CD4-positive, alpha-beta T cell treated with Interferon gamma for 1 hour (primary cell): Measurements from ENCODE around the gene CEP63.

ENCODE experiments used
- DNase-seq: peaks from one replicate; pipeline ENCODE4 v3.0.0-alpha.2; 2020

Gene CEP63

DNA sequence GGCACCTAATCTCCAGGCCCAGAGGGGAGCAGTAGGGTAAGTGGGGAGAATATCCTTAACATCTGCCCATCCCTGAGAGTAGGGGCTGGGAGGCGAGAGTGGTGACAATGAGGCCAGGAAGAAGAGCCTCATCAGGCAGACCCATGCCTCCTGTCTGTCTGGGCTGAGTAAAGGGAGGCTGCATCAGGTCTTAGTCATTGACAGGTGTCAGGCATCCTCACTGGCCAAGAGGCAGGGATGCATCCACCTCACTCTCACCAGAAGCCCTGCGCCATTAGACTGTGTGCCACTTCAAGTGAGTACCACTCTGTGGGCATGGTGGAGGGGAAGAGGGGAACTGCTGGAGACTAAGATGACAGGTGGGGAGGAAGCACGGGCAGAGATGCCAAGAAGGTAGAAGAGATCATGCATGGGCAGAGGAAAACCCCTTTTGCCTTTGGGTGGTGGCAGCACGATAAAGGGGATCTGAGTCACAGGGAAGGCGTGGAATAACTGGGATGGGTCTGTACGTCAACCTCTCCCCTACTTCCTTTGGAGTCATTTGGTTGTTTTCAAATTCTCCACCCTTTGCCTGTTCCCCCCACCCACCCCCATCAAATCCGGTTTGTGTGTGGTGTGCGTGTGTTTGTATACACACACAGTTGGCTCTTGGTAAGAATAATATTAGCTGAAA is 14.2 kb upstream of the CEP63 start:
- no peak for DNase-seq

DNA sequence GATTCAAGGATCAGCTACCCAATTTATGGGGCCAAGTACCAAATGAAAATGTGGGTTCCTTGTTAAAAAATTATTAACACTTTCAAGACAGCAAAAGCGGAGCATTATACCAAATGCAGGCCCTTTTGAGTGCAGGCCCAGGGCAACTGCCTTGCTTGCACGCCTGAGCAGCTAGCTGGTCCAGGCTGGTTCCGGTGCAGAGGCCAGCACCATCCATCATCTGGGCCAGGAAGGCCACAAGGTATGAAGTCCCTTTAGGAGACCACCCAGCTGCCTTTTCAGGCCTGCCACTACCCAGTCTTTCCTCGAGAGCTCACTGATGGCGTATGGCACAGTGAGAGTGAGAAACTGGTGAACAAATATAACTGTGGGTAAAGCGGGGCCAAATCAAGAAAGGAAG is 13.0 kb upstream of the CEP63 start:
- DNase-seq = no peak

DNA sequence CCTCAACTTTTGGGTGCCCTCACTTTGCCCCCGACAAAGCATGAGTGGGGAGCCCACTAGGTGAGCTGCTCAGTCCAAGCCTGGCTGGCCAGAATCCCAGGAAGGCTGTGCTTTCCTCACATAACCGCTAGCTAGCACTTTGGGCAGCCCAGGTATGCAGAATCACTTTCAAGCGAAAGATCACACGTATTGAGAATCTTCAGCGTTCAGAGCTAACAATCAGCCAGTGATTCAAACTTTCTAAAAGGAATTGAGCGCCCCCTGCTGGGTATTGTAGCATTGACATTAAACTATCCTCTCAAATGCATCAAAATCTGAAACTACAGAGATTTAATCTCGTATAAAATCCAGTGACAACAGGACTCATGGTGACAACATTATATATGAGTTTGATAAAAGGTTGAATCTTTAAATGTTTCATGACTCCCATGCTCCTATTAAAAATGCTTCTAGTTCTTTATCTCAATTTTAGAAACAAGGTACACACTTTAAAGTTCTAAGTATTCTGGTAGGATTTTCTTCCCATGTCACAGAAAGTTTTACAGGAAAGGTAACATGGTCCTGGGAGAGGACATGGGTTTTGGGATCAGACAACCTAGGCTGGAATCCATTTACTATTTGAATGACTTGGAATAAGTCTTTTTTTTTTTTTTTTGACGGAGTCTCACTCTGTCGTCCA is 11.8 kb upstream of the CEP63 start:
- peak; percentile 31 for DNase-seq

DNA sequence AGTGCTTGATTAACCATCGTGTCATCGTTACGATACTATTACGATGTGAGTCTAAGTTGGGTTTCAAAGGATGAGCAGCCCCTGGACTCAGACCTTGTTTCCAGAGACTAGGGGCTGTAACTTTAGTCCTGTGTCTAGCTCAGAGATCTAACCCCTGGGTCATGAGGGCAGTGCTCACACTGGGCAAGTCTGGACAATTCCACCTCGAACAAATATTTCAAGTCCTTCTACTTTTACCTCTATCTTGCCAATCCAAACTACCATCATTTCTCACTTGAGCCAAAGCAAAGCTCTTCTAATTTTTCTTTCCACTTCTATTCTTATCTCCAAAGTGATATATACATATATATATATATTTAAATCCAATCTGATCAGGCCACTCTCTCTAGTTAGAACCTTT is 10.9 kb upstream of the CEP63 start:
- no peak for DNase-seq

DNA sequence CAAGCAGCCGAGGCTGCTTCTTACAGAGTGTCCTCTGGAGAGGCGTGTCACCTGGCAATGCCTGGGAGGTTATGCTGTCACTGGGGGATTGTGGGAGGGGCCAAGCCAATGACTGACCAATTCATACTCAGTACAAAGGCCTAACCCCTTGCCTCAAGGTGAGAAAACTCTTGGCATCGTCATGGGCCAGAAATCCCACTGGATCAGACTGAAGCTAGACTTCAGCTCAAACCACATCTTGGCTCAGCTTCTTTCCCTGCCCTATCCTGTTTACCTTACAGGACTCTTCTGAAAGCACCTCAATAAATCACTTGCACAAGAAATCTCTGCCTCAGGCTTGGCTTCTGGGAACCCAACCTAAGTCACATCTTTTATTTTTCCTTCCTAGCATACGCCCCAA is 9.6 kb upstream of the CEP63 start:
- no peak for DNase-seq

DNA sequence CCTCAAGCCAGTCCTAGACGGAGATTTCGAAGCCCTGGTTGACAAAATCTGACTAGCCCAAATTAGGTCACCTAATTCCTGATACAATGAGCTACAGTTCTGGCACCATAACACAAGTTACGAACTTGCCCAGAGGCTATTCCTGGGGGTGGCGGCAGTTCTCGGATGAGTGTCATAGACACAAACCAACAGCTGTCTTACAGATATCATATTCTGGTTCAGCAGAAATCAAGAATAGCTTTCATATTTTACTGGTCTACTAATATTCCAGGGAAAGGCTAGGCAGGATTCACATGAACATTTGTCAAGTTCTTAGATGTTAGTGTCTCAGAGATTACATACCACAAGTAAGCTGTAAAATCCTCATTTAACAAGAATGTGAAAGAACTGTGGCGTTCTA is 8.9 kb upstream of the CEP63 start:
- DNase-seq = no peak

DNA sequence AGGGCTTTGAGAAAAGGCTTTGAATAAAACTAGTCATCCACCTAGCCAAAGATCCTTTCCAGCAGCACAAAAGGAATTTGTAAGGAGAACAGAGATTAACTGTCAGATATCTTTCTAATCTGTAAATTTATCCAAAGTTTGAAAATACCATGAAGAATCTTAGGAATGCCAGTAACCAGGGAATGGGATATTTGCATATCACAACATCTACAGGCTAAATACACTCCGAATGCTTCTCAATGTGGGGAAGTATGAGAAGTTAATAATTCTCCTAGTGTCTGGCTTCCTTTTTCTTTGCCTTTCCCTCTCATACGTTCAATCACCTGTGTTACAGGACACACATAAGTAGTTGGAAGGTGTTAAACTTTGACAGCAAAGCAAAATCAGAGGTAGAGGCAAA is 7.9 kb upstream of the CEP63 start:
- DNase-seq = no peak

DNA sequence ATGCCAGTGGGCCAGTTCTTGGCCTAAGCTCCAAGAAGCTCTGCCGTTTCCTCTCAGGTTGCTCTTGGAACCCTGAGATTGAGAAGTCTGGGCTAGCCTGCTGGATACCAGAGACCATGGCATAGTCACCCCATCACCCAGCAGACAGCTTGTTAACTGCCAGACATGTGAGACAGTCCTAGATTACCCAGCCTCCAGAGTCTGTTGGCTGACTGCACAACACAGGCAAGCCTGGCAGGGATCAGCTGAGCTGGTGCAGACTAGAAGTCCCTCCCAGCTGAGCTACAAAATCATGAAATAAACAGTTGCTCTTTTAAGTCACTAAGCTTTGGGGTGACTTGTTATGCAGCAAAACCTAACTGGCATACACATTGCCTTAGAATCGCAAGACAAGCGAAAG is 5.3 kb upstream of the CEP63 start:
- DNase-seq = no peak

DNA sequence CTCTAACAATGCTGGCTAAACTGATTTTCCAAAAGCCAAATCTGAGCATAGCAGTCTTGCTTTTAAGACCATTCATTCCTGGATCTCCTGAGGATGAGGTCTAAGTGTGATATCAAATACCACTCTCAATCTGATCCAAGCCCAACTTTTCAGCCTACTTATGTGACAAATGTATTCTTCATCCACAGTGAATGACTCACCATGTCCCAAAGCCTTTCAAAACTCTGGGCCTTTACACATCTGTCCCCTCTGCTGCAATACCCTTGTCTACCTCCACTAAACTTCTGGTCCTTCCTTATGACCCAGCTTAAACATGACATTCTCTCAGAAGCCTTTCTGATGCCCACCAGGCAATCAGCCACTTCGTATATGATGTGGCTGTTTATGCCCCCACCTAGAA is 4.7 kb upstream of the CEP63 start:
- DNase-seq = no peak

DNA sequence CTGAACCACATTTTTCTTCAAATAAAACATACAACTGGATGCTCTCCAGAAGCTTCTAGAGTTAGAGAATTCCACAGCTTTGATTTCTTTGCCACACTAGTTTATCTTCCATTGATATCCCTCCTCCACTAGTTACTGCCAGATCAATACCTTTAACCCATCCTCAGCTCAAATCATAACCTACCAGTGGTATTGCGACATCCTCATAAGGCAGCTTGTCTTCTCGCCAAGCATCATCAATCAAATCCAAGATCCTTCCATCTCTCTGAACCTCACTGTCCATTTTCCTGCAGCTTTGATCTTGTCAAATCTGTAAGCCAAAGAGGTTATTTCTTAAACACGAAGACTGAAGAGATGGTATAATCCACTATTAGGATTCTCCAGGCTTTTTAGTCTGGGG is 3.2 kb upstream of the CEP63 start:
- no peak for DNase-seq

DNA sequence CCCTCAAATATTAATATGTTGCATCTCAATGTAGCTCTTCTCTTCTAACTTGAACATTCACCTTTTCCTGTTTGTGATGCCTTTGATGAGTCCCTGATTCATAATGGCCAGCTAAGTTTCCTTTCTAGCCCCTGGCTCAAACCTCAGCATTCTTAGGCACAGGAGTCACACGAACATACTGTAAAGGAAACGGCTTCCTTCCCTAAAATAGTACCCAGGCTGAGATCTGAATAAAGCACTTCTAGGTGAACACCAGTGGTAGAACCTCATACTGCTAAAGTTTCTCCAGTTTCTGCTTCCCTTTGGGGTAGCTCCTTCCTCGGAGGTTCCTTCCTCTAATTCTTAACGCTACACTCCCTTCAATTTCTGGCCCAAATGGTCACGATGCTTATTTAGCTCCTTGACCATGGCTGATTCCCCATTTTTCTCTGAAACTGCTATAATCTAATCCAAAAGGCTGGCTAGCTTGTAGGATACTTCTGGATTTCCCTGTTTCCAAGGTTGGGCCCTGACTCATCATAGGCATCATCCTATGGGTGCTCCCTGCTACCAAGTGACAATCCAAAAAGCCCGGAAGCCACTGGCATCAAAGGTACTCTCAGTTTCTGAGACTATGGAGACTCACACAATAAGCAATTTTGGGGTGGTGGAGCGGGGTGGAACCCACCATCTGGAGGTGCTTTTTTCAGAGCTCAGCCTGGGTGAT is 2.5 kb upstream of the CEP63 start:
- DNase-seq = no peak

DNA sequence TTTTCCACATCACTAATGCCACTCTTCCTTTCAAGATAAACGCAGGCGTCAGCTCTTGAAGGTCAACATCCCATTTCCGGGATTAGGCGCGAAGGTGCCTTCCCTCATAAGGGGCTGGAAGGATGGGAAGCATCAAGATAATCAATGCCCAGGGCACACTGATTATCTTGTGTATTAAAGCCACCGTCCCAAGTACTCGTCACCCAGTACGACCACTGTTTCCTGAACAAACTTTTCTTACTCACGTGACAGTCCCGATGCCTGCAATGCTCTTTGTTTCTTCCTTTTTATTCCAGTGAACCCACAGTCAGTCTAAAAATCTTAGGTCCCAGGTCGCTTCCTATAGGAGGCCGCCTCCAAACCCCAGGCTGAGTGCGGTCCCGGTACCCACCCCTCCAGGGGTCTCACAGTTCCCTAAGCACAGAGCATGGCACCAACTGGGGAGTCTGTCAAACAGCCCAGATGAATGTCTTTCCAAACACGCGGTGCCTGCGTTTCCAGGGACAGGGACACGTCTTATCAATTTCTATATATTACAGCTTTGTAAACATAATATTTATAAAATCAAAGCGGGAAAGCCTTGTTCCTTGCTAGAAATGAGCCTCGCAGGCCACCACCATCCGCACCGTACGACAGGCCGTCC is 661 bp upstream of the CEP63 start:
- peak; percentile 13 for DNase-seq

DNA sequence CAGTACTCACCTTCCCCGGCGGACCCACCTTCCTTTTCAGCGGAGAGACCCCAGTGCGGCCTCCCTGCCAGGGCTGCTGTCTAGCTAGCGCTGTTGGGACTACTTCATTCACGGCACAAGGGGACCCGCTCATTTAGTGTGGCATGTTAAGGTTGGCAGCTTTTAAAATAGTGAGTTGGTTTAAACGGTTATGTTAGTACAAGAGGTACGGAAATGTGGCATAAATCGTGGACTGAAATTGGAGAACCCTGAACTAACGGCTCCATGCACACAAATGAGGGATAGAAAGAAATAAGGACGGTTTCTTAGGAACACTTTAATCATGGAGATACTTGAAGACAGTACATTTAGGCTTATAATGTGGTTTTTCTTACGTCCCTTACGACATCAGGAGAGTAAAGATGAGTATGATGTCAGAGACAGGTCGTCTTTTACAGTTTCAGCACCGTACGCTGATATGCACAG is 752 bp downstream of the CEP63 start:
- no peak for DNase-seq

DNA sequence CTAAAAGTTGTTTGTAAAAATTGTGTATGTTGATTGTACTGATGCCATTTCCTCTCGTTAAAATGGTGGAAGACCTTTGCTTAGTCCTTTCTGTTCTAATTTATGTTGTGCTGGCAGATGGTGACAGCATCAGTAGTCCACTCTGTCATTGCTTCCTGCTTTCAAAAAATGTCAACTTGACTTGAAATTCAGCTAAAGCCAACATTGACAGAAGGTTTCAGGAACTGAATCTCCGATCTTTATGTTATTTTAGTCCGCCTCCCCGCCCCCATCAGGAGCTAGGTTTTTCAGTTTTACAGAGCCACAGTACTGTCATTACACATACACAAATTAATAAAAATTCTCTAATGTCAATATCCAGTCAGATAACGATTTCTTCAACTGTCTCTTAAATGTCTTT is 1.5 kb downstream of the CEP63 start:
- DNase-seq = no peak

DNA sequence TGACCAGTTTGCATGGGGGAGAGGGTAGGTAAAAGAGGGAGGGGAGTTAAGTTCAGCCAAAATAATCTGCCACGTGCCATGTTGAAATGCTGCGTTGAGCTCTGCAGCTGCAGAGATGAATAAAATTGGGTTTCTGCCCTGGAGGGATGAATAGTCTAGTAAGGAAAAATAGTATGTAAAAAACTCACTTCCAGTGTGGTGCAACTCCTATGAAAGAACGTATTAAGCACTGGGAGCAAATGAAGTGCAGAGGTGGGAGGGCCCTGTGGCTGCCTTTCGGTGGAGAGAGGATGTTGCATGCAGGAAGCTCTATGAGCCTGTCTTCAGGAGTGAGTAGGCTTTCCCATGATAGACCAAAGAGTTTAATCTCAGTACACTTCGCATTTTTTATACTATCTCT is 8.6 kb downstream of the CEP63 start:
- no peak for DNase-seq

DNA sequence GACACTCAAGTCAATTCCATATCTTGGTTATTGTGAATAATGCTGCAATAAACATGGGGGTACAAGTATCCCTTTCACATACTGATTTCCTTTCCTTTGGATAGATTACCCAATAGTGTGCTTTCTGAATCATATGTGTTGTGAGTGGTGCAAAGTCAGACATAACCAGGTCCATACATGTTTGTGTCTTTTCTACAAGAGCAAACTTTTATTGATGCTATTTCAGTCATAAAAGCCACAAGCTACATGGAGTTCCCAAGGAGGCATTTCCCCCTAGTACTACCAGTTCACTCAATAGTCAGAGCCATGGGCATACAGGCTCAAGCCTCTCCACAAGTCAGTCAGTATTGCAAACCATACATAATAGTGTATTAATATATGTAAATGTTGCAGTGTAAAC is 10.1 kb downstream of the CEP63 start:
- no peak for DNase-seq

DNA sequence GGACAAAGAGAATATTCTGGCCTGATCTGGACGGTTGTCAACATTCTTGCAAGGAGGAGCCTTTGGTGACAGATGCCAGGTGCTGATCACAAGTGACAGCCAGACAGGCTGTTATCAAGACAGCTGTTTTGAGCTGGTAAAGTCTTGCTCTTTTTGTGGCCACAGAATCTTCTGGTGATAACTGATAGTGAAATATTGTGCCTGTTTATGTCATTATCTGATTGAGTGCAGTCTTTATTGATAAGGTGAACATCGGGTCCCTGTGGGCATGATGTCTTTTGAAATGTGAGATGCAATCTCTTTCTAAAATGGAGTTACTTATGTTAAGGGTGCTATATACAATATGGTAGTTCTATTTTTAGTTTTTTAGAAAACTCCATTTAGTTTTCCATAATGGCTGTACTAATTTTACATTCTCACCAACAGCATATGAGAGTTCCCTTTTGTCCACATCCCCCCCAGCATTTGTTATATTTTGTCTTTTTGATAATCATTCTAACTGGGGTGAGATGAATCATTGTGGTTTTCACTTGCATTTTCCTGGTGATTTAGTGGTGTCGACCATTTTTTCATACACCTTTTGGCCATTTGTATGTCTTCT is 10.7 kb downstream of the CEP63 start:
- no peak for DNase-seq

DNA sequence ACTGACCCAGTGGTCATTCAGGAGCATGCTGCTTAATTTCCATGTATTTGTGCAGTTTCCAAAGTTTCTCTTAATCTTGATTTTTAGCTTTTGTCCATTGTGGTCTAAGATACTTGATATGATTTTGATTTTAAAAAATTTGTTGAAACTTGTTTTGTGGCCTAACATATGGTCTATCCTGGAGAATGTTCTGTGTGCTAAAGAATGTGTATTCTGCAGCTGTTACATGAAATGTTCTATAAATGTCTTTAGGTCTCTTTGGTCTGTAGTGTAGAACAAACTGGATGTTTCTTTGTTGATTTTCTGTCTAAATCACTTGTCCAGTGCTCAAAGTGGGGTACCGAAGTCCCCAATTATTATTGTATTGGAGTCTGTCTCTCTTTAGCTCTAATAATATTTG is 17.4 kb downstream of the CEP63 start:
- DNase-seq = no peak

DNA sequence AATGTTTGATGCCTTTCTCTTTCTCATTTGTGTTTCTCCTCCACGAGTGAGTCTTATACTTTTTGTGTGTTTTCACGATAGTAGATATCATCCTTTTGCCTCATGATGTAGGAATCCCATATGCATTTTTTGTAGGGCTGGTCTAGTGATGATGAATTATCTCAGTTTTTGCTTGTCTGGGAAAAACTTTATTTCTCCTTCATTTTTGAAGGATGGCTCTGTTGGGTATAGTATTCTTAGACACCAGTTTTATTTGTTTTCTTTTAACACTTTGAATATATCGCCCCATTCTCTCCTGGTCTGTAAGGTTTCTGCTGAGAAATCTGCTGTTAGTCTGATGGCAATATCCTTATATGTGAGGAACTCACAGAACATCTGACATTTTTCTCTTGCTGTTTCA is 18.3 kb downstream of the CEP63 start:
- DNase-seq = no peak

DNA sequence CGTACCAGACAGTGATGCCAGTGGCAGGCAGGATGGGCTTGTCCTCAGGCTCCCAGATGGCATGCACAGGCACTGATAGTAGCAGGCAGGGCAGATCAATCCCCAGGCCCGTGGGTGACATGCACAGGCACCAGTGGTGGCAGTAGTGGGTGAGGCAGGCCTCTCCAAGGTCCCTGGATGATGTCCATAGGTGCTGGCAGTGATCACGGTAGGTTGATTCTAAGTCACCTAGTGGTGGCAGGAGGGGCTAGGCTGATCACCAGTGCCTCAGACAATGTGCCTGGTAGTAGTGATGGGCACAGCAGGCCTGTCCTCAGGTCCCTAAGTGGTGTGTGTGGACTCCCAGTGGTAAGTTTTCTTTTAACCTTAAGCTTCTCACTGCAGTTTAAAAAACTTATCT is 19.6 kb downstream of the CEP63 start:
- DNase-seq = no peak

DNA sequence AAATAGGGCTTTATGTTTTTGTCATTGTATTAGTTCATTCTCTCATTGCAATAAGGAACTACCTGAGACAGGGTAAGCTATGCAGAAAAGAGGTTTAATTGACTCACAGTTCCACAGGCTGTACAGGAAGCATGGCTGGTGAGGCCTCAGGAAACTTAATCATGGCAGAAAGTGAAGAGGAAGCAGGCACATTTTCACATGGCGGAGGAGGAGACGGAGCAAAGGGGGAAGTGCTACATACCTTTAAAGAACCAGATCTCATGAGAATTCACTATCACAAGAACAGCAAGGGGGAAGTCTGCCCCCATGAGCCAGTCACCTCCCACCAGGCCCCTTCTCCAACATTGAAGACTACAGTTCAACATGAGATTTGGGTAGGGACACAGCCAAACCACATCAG is 25.6 kb downstream of the CEP63 start:
- no peak for DNase-seq

DNA sequence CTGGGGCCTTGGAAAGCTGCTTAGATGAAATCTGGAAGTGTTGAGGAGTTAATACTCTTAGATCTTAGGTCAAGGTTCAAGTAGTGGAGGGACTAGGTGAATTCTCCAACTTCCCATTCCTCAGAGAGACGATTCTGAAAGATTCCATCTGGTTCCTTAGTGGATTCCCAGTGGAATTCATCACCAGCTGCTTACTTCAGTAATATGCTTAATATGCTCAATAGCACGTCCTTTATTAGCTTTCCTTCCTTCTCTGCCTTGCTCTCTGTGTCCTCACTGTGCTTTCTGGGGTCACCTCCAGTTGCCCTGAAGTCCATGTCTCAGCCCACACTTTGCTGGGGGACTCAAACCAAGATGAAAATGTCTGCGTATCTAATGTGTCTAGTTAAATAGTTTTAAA is 31.0 kb downstream of the CEP63 start:
- DNase-seq = no peak

DNA sequence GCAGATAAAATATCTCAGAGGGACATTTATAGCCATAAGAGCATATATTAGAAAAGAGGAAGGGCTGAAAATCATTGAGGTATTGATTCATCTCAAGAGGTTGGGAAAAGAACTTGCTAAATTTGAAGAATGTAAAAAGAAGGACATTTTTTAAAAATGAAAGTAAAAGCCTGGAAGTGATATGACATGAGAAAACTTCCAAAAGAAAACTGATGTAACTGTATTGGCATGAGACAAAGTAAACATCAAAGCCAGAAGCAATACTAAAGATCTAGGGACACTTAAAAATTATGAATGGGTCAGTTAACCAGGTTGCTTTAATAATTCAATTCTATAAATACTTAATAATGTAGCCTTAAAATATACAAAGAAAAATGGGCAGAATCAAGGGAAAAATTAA is 31.9 kb downstream of the CEP63 start:
- DNase-seq = no peak

DNA sequence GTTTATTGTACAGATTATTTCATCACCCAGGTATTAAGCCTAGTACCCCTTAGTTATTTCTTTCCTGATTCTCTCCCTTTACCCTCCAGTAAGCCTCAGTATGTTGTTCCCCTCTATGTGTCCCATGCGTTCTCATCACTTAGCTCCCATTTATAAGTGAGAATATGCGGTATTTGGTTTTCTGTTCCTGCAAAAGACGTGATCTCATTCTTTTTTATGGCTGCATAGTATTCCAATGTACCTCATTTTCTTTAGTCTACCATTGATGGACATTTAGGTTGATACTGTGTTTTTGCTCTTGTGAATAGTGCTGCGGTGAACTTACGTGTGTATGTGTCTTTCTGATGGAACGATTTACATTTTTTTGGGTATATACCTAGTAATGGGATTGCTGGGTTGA is 36.7 kb downstream of the CEP63 start:
- no peak for DNase-seq
